Upper lobe of right lung (tissue), 1 donor: ENCODE measurements around the gene MYBL2. TPM values are rescaled to one million over a fixed set of nuclear protein-coding genes. Genes with fewer than 3 reads are reported as not detected.

Experiments
- ATAC-seq: fragments of 200-7000 bp; cut with Tn5 transposase; one replicate; pipeline ENCODE4 v1.9.1; 2020; ENCODE audit warnings: mild to moderate bottlenecking, moderate library complexity
- DNase-seq: peaks from one replicate; pipeline ENCODE4 v3.0.0-alpha.2; 2020
- H3K27ac ChIP-seq: fragments of 200-600 bp; one replicate; pipeline ENCODE4 v1.8.0; 2022
- H3K27me3 ChIP-seq: fragments of 200-600 bp; one replicate; pipeline ENCODE4 v1.8.0; 2022; ENCODE audit warnings: mild to moderate bottlenecking
- H3K36me3 ChIP-seq: fragments of 200-600 bp; one replicate; pipeline ENCODE4 v1.8.0; 2022
- H3K4me1 ChIP-seq: fragments of 200-600 bp; one replicate; pipeline ENCODE4 v1.8.0; 2022
- H3K4me3 ChIP-seq: fragments of 200-600 bp; one replicate; pipeline ENCODE4 v1.8.0; 2022; ENCODE audit warnings: mild to moderate bottlenecking
- H3K9me3 ChIP-seq: fragments of 200-600 bp; one replicate; pipeline ENCODE4 v1.8.0; 2022
- CTCF ChIP-seq: fragments of 200-600 bp; IDR thresholded peaks from one replicate; pipeline ENCODE4 v1.8.0; 2022; ENCODE audit warnings: antibody characterized with exemption
- intact Hi-C: fragments of 100-400 bp; cut with DNase I; formaldehyde crosslinking; loops from one replicate; pipeline ENCODE4 v1.11.0; 2022
- total RNA-seq: library from RNA; stranded (reverse); fragmentation: NEBNext Ultra II Directional; extraction: Animal tissue kit (Norgen Biotek cat#: 25700); gene quantifications from one replicate; pipeline ENCODE4 v1.2.1, GENCODE V29; 2021
- donor health status: DM: no; HTN: yes; CAD: no; lungs with severe emphysema.

The MYBL2 gene
- total RNA-seq, 1 donor from 2014 or later: 1.0 TPM

GRCh38 chr20:43665466-43666176, 1.3 kb upstream of the MYBL2 start:
- no peak for TF ChIP-seq CTCF
- Histone ChIP-seq H3K4me1 (peaks cover 6% of the 10 kb centered on the region), H3K27ac (no peak overlapping the region), H3K27me3 (peaks cover 38% of the 10 kb centered on the region), H3K9me3 (no peaks in the 10 kb centered on the region), H3K4me3 (no peak overlapping the region), H3K36me3 (no peaks in the 10 kb centered on the region)
- intact Hi-C loops: no loop called here
- no peak for ATAC-seq
- DNase-seq: no peak

GRCh38 chr20:43667341-43668132, 623 bp downstream of the MYBL2 start:
- no peak for DNase-seq
- TF ChIP-seq CTCF: no peak
- H3K9me3 ChIP-seq: no peaks in the 10 kb centered on the region
- H3K4me1 ChIP-seq: peaks cover 6% of the 10 kb centered on the region
- no peak overlapping the region for H3K27ac ChIP-seq
- intact Hi-C loops: no loop called here
- ATAC-seq: peak; percentile 3
- no peaks in the 10 kb centered on the region for H3K36me3 ChIP-seq
- H3K27me3 ChIP-seq: peaks cover 38% of the 10 kb centered on the region
- H3K4me3 ChIP-seq: no peak overlapping the region

- Histone ChIP-seq H3K27ac (no peak overlapping the region), H3K27me3 (peaks cover 38% of the 10 kb centered on the region), H3K4me1 (peaks cover 6% of the 10 kb centered on the region), H3K36me3 (no peaks in the 10 kb centered on the region), H3K4me3 (no peak overlapping the region), H3K9me3 (no peaks in the 10 kb centered on the region)
- DNase-seq (no peak), ATAC-seq (no peak)
- no peak for TF ChIP-seq CTCF
- intact Hi-C loops: no loop called here
Measured at GRCh38 chr20:43669332-43669731, 2.4 kb downstream of the MYBL2 start.

- H3K27ac ChIP-seq: no peak overlapping the region
- H3K9me3 ChIP-seq: no peaks in the 10 kb centered on the region
- DNase-seq (no peak), ATAC-seq (no peak)
- peaks cover 38% of the 10 kb centered on the region for H3K27me3 ChIP-seq
- no peak overlapping the region for H3K4me3 ChIP-seq
- no peaks in the 10 kb centered on the region for H3K36me3 ChIP-seq
- peaks cover 6% of the 10 kb centered on the region for H3K4me1 ChIP-seq
- intact Hi-C loops: no loop called here
- TF ChIP-seq CTCF: no peak
Measured at GRCh38 chr20:43670423-43670822, 3.5 kb downstream of the MYBL2 start.

- Histone ChIP-seq H3K27me3 (no peaks in the 10 kb centered on the region), H3K4me3 (no peak overlapping the region), H3K27ac (no peak overlapping the region), H3K9me3 (no peaks in the 10 kb centered on the region), H3K4me1 (no peaks in the 10 kb centered on the region), H3K36me3 (no peaks in the 10 kb centered on the region)
- ATAC-seq (no peak), DNase-seq (no peak)
- no peak for TF ChIP-seq CTCF
- intact Hi-C loops: no loop called here
Measured at GRCh38 chr20:43676368-43676767, 9.5 kb downstream of the MYBL2 start.
